PC-9 (cell line): Measurements from ENCODE around the gene GBP5. TPM values are rescaled to one million over a fixed set of nuclear protein-coding genes. Genes with fewer than 3 reads are reported as not detected.

ENCODE experiments used
- BruUV-seq: library from RNA; stranded (reverse); fragments of 400-500 nt; replicated peaks from 2 replicates; lab custom pipeline; 2021; lab: Mats Ljungman, UMichigan
- CTCF ChIA-PET: fragments of 300-600 bp; sonication (Branson Sonifier 250); formaldehyde crosslinking; loops from one replicate; lab custom pipeline; 2022; ENCODE audit warnings: antibody characterized with exemption; lab: Charles Lee
- POLR2A ChIA-PET: fragments of 300-600 bp; sonication (Branson Sonifier 250); formaldehyde crosslinking; loops from one replicate; lab custom pipeline; 2022; ENCODE audit warnings: antibody characterized with exemption; ENCODE audit not compliant: unreplicated experiment; lab: Charles Lee
- DNase-seq, 2 experiments: peaks; one replicate each; pipeline versions ENCODE4 v3.0.0 to v3.0.0-alpha.2; 2015 to 2022; ENCODE audit warnings: mixed read lengths in 1 of 2
- H2AFZ ChIP-seq: fragments of 200-600 bp; sonication (generic); 2 replicates; pipeline ENCODE4 v1.8.1; 2017; ENCODE audit warnings: antibody characterized with exemption
- H3F3A ChIP-seq: fragments of 200-600 bp; sonication (generic); 2 replicates; pipeline ENCODE4 v1.8.1; 2017; ENCODE audit warnings: antibody characterized with exemption, mild to moderate bottlenecking, low read depth; ENCODE audit not compliant: insufficient read depth
- H3K27ac ChIP-seq: fragments of 200-600 bp; sonication (generic); 2 replicates; pipeline ENCODE4 v1.6.1; 2016; ENCODE audit warnings: mixed run types
- H3K27me3 ChIP-seq: fragments of 200-600 bp; sonication (generic); 2 replicates; pipeline ENCODE4 v1.6.1; 2016; ENCODE audit warnings: low read depth, mixed run types; ENCODE audit not compliant: insufficient read depth
- H3K36me3 ChIP-seq: fragments of 200-600 bp; sonication (generic); 2 replicates; pipeline ENCODE4 v1.6.1; 2016; ENCODE audit warnings: low read depth, mixed run types
- H3K4me1 ChIP-seq: fragments of 200-600 bp; sonication (generic); replicated peaks from 2 replicates; pipeline ENCODE4 v1.6.1; 2016; ENCODE audit warnings: mixed run types; ENCODE audit not compliant: insufficient read depth
- H3K4me2 ChIP-seq: fragments of 200-600 bp; sonication (generic); 2 replicates; pipeline ENCODE4 v1.6.1; 2017; ENCODE audit warnings: mixed run types
- H3K4me3 ChIP-seq: fragments of 200-600 bp; sonication (generic); 2 replicates; pipeline ENCODE4 v1.6.1; 2016; ENCODE audit warnings: mixed run types
- H3K79me2 ChIP-seq: fragments of 200-600 bp; sonication (generic); 2 replicates; pipeline ENCODE4 v1.6.1; 2017; ENCODE audit warnings: low read depth, mixed run types
- H3K9me2 ChIP-seq: fragments of 200-600 bp; sonication (generic); 2 replicates; pipeline ENCODE4 v1.8.1; 2017; ENCODE audit warnings: mild to moderate bottlenecking; ENCODE audit not compliant: insufficient read depth
- H3K9me3 ChIP-seq: fragments of 200-600 bp; sonication (generic); 2 replicates; pipeline ENCODE4 v1.8.1; 2016; ENCODE audit warnings: low read depth; ENCODE audit not compliant: insufficient read depth
- H4K20me1 ChIP-seq: fragments of 200-600 bp; sonication (generic); 2 replicates; pipeline ENCODE4 v1.8.1; 2017; ENCODE audit not compliant: insufficient read depth
- EZH2 ChIP-seq: fragments of 200-600 bp; sonication (generic); IDR thresholded peaks from 2 replicates; pipeline ENCODE4 v1.8.0; 2017; ENCODE audit warnings: antibody characterized with exemption, low read depth
- intact Hi-C: fragments of 100-400 bp; cut with micrococcal nuclease; formaldehyde crosslinking; loops from one replicate; pipeline ENCODE4 v1.10.0; 2022; ENCODE audit not compliant: unreplicated experiment
- total RNA-seq: library from RNA; stranded (reverse); gene quantifications from 2 replicates; pipeline ENCODE4 v1.2.3, GENCODE V29; 2021
- TF ChIP-seq, protein P1 (sequence below): fragments of 200-600 bp; sonication (generic); conservative IDR thresholded peaks from 2 replicates; pipeline ENCODE4 v1.6.1; 2017; ENCODE audit warnings: mixed run types, antibody characterized with exemption, mild to moderate bottlenecking, moderate library complexity

The GBP5 gene
- total RNA-seq, 1 experiment from 2014 or later: not detected

DNA sequence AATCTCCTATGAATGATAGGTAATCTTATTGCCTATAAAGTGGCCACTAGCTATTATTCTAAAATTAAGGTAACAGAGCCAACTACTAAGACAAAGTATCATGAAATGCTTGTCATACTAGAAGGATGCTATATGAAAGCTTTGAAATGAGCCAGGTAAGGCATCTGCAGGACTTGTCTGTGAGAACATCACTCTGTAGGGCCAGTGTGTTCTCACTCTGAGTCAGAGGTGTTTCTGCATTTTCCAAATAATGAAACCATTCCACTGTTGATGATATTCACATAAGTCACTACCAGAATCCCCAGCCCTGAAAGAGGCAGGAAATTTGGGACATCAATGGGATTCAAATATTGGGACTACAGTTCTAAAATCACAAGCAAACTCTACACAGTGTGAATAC lies 25.8 kb upstream of the GBP5 start:
- intact Hi-C loops: no loop called here
- DNase-seq: no peak
- CTCF ChIA-PET: no interaction called here
- no peak overlapping the region for H2AFZ ChIP-seq
- H3K4me1 ChIP-seq: no peaks in the 10 kb centered on the region
- no peaks in the 10 kb centered on the region; the same call in 1 of the 2 replicates for H3K9me2 ChIP-seq
- no peaks in the 10 kb centered on the region for H3F3A ChIP-seq
- BruUV-seq: no TSS peak
- H3K4me2 ChIP-seq: no peak overlapping the region
- TF ChIP-seq, protein P1, sequence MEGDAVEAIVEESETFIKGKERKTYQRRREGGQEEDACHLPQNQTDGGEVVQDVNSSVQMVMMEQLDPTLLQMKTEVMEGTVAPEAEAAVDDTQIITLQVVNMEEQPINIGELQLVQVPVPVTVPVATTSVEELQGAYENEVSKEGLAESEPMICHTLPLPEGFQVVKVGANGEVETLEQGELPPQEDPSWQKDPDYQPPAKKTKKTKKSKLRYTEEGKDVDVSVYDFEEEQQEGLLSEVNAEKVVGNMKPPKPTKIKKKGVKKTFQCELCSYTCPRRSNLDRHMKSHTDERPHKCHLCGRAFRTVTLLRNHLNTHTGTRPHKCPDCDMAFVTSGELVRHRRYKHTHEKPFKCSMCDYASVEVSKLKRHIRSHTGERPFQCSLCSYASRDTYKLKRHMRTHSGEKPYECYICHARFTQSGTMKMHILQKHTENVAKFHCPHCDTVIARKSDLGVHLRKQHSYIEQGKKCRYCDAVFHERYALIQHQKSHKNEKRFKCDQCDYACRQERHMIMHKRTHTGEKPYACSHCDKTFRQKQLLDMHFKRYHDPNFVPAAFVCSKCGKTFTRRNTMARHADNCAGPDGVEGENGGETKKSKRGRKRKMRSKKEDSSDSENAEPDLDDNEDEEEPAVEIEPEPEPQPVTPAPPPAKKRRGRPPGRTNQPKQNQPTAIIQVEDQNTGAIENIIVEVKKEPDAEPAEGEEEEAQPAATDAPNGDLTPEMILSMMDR: no peak
- no peak for TF ChIP-seq EZH2
- no peak overlapping the region for H3K27ac ChIP-seq
- no peaks in the 10 kb centered on the region for H4K20me1 ChIP-seq
- POLR2A ChIA-PET: no interaction called here
- no peaks in the 10 kb centered on the region for H3K27me3 ChIP-seq
- no peaks in the 10 kb centered on the region for H3K79me2 ChIP-seq
- no peaks in the 10 kb centered on the region for H3K9me3 ChIP-seq
- H3K36me3 ChIP-seq: no peaks in the 10 kb centered on the region
- H3K4me3 ChIP-seq: no peak overlapping the region

DNA sequence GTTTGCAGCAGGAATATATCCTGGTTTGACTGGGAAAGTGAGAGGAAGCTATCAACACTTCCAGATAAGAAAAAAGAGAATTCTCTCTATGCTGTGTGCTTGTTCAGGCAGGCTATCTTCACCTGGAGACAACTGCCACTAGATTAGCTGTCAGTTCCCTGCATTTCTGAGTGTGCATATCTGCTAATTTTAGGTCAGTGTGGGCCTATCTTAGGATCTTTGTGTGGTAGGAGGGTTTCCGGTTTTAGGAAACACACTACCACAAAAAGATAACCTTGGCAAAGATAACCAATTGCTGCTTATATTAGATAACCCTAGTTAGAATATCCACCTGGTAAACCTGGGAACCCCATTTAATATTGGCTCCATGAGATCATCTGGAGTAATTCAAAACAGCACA lies 22.5 kb upstream of the GBP5 start:
- H3K9me3 ChIP-seq: no peaks in the 10 kb centered on the region
- no peak overlapping the region for H3K27ac ChIP-seq
- H3K36me3 ChIP-seq: no peaks in the 10 kb centered on the region
- H3F3A ChIP-seq: no peaks in the 10 kb centered on the region
- DNase-seq: no peak
- BruUV-seq: no TSS peak
- ChIA-PET CTCF (no interaction called here), POLR2A (no interaction called here)
- intact Hi-C loops: no loop called here
- no peak overlapping the region for H3K4me2 ChIP-seq
- H3K79me2 ChIP-seq: no peaks in the 10 kb centered on the region
- no peak overlapping the region for H2AFZ ChIP-seq
- H4K20me1 ChIP-seq: no peaks in the 10 kb centered on the region
- TF ChIP-seq, protein P1: no peak
- TF ChIP-seq EZH2: no peak
- H3K27me3 ChIP-seq: no peaks in the 10 kb centered on the region
- H3K4me3 ChIP-seq: no peak overlapping the region
- no peaks in the 10 kb centered on the region for H3K4me1 ChIP-seq
- H3K9me2 ChIP-seq: no peaks in the 10 kb centered on the region; the same call in 1 of the 2 replicates

DNA sequence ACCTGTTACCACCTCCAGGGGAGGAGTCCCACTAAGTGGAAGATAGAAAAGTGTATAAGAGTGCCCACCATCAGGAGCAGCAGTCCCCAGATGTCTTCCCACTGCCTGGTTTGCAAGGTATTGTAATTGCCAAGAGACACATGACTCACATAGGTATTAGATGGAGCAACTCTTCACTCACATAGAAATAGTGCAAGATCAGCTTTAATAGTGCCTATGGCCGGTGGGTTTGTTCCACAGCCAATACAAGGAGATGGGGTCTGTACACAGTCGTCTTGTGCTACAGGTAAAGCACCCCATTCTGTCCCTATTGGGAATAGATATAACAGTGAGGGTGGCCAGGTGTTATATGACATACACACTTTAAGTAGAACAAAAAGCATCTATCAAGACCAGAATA lies 18.6 kb upstream of the GBP5 start:
- Histone ChIP-seq H3K9me2 (no peaks in the 10 kb centered on the region; the same call in 1 of the 2 replicates), H3K4me3 (no peak overlapping the region), H2AFZ (no peak overlapping the region), H3K27me3 (no peaks in the 10 kb centered on the region), H3K27ac (no peak overlapping the region), H3F3A (no peaks in the 10 kb centered on the region), H4K20me1 (no peaks in the 10 kb centered on the region), H3K4me1 (no peaks in the 10 kb centered on the region), H3K36me3 (no peaks in the 10 kb centered on the region), H3K9me3 (no peaks in the 10 kb centered on the region), H3K79me2 (no peaks in the 10 kb centered on the region), H3K4me2 (no peak overlapping the region)
- DNase-seq: no peak
- no peak for TF ChIP-seq EZH2
- TF ChIP-seq, protein P1: no peak
- no TSS peak for BruUV-seq
- intact Hi-C loops: no loop called here
- POLR2A ChIA-PET: no interaction called here
- CTCF ChIA-PET: no interaction called here
